ENCODE results near the gene PHRF1. TPM values are rescaled to one million over a fixed set of nuclear protein-coding genes. Genes with fewer than 3 reads are reported as not detected.

Gene PHRF1
- total and polyA plus RNA-seq, 2 donors (not counting 3 experiments of a cell fraction or from before 2014, with no cell fraction given) = 14.2 to 39.4 TPM

- no peak overlapping the region for H3K4me3 ChIP-seq (replicated peaks in 1 of 3; ENCODE audit: insufficient read depth in 1 of 3, low read depth in 1 of 3, low read length in 3 of 3)
- no peak for DNase-seq (ENCODE audit: low read depth, low spot score)
- CTCF ChIA-PET = no interaction called here
- no peak overlapping the region for H3K4me2 ChIP-seq (ENCODE audit: insufficient read depth, low read length)
- dilution Hi-C loops (cut with MboI; ENCODE audit: extremely low pct_ligation_motif_present, low sequenced_read_pairs) = no loop called here
- H3K9me1 ChIP-seq (replicated peaks; ENCODE audit: control insufficient read depth, extremely low read depth, insufficient read depth, low read length) = no peaks in the 10 kb centered on the region
- H3K9me3 ChIP-seq (replicated peaks; ENCODE audit: control insufficient read depth, insufficient read depth, low read length) = no peaks in the 10 kb centered on the region
- intact Hi-C loops (cut with micrococcal nuclease) = no loop called here
- no peak for FAIRE-seq
- no peaks in the 10 kb centered on the region for H4K20me1 ChIP-seq (replicated peaks; ENCODE audit: control insufficient read depth, extremely low read depth, insufficient read depth, low read length)
- no peaks in the 10 kb centered on the region for H3K27me3 ChIP-seq (ENCODE audit: control insufficient read depth in 2 of 2, insufficient read depth in 2 of 2, low read length in 2 of 2)
- no TSS peak for BruUV-seq (replicated peaks)
- peaks cover 6% of the 10 kb centered on the region for H3K4me1 ChIP-seq (ENCODE audit: control insufficient read depth, extremely low read depth, insufficient read depth, low read length)
- H3K79me2 ChIP-seq (ENCODE audit: control insufficient read depth, insufficient read depth, low read length) = no peaks in the 10 kb centered on the region
- POLR2A ChIA-PET = no interaction called here
- H3K27ac ChIP-seq (ENCODE audit: insufficient read depth, low read depth, low read length) = no peak overlapping the region
- TF ChIP-seq MYC (IDR thresholded peaks at IDR 0.05; ENCODE audit: low read depth, low read length) (no peak), CTCF (IDR thresholded peaks at IDR 0.05; ENCODE audit: extremely low read depth in 1 of 2, insufficient read depth in 1 of 2, low read depth in 1 of 2, low read length in 2 of 2) (no peak), POLR2AphosphoS5 (IDR thresholded peaks at IDR 0.05; ENCODE audit: insufficient read depth, low read depth, low read length) (no peak)
- no peak overlapping the region for H3K9ac ChIP-seq (replicated peaks; ENCODE audit: extremely low read depth, insufficient read depth, low read length)
- H2AFZ ChIP-seq (ENCODE audit: low read depth, low read length) = no peak overlapping the region
- H3K36me3 ChIP-seq (ENCODE audit: control insufficient read depth in 2 of 2, extremely low read depth in 1 of 2, insufficient read depth in 2 of 2, low read length in 2 of 2) = peaks cover 2 to 4% of the 10 kb centered on the region in 2 experiments
These were observed 41.8 kb downstream of the PHRF1 start for GRCh38 chr11:617912-618682.

GRCh38 chr11:618856-619627, 42.8 kb downstream of the PHRF1 start:
- H4K20me1 ChIP-seq (replicated peaks; ENCODE audit: control insufficient read depth, extremely low read depth, insufficient read depth, low read length) = no peaks in the 10 kb centered on the region
- no peak for FAIRE-seq
- no peak overlapping the region for H3K4me3 ChIP-seq (replicated peaks in 1 of 3; ENCODE audit: insufficient read depth in 1 of 3, low read depth in 1 of 3, low read length in 3 of 3)
- no peaks in the 10 kb centered on the region for H3K9me3 ChIP-seq (replicated peaks; ENCODE audit: control insufficient read depth, insufficient read depth, low read length)
- dilution Hi-C loops (cut with MboI; ENCODE audit: extremely low pct_ligation_motif_present, low sequenced_read_pairs) = no loop called here
- ChIA-PET POLR2A (no interaction called here), CTCF (no interaction called here)
- H3K9me1 ChIP-seq (replicated peaks; ENCODE audit: control insufficient read depth, extremely low read depth, insufficient read depth, low read length) = no peaks in the 10 kb centered on the region
- H2AFZ ChIP-seq (ENCODE audit: low read depth, low read length) = no peak overlapping the region
- no peak overlapping the region for H3K27ac ChIP-seq (ENCODE audit: insufficient read depth, low read depth, low read length)
- no peaks in the 10 kb centered on the region for H3K27me3 ChIP-seq (ENCODE audit: control insufficient read depth in 2 of 2, insufficient read depth in 2 of 2, low read length in 2 of 2)
- no peak overlapping the region for H3K9ac ChIP-seq (replicated peaks; ENCODE audit: extremely low read depth, insufficient read depth, low read length)
- peaks cover 6% of the 10 kb centered on the region for H3K4me1 ChIP-seq (ENCODE audit: control insufficient read depth, extremely low read depth, insufficient read depth, low read length)
- intact Hi-C loops (cut with micrococcal nuclease) = no loop called here
- H3K79me2 ChIP-seq (ENCODE audit: control insufficient read depth, insufficient read depth, low read length) = no peaks in the 10 kb centered on the region
- DNase-seq (ENCODE audit: low read depth, low spot score) = no peak
- no peak overlapping the region for H3K4me2 ChIP-seq (ENCODE audit: insufficient read depth, low read length)
- peaks cover 0 to 3% of the 10 kb centered on the region in 2 experiments for H3K36me3 ChIP-seq (ENCODE audit: control insufficient read depth in 2 of 2, extremely low read depth in 1 of 2, insufficient read depth in 2 of 2, low read length in 2 of 2)
- TF ChIP-seq FOS (IDR thresholded peaks at IDR 0.05; ENCODE audit: borderline replicate concordance, insufficient read depth, low read length) (no peak), POLR2AphosphoS5 (IDR thresholded peaks at IDR 0.05; ENCODE audit: insufficient read depth, low read depth, low read length) (no peak), POLR2A (IDR thresholded peaks at IDR 0.05; ENCODE audit: low read depth, low read length) (no peak), CTCF (IDR thresholded peaks at IDR 0.05; ENCODE audit: extremely low read depth in 1 of 2, insufficient read depth in 1 of 2, low read depth in 1 of 2, low read length in 2 of 2) (no peak), MAX (IDR thresholded peaks at IDR 0.05; ENCODE audit: insufficient read depth, insufficient read length) (no peak), MYC (IDR thresholded peaks at IDR 0.05; ENCODE audit: low read depth, low read length) (no peak), GATA2 (IDR thresholded peaks at IDR 0.05; ENCODE audit: insufficient read depth, insufficient read length, low read depth, low read length) (no peak), JUN (IDR thresholded peaks at IDR 0.05; ENCODE audit: borderline replicate concordance, insufficient read depth, insufficient read length, low read depth) (no peak), EZH2 (IDR thresholded peaks at IDR 0.05; ENCODE audit: borderline replicate concordance, low read depth, low read length, severe bottlenecking) (no peak)
- BruUV-seq (replicated peaks) = no TSS peak
